GM18870 (cell line): ENCODE measurements around the gene EXOSC1.
"Not testable (repeated sequence)": the region's sequence is repeated elsewhere in the genome, so short reads cannot be mapped to it uniquely, and the experiment has no call there.

Experiments
- ATAC-seq: cut with Tn5 transposase; IDR thresholded peaks from one replicate; pipeline ENCODE4 v1.9.1; 2021; ENCODE audit warnings: moderate library complexity; ENCODE audit not compliant: unreplicated experiment

EXOSC1 gene

DNA sequence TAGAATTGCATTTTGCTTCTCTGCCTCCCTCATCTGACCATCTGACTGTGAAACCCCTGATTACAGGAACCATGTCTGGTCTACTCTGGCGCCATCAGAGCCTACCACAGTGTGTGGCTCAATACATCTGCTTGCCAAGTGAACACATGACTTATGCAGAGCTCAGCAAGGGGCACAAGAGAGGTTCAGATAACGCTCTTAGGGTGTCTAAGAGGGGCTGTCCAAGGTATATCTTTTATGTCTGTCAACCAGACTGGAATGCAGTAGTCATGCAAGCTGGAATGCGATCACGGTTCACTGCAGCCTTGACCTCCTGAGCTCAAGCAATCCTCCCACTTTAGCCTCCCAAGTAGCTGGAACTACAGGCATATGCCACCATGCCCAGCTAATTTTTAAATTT, 34.4 kb downstream of the EXOSC1 start:
- no peak for ATAC-seq

DNA sequence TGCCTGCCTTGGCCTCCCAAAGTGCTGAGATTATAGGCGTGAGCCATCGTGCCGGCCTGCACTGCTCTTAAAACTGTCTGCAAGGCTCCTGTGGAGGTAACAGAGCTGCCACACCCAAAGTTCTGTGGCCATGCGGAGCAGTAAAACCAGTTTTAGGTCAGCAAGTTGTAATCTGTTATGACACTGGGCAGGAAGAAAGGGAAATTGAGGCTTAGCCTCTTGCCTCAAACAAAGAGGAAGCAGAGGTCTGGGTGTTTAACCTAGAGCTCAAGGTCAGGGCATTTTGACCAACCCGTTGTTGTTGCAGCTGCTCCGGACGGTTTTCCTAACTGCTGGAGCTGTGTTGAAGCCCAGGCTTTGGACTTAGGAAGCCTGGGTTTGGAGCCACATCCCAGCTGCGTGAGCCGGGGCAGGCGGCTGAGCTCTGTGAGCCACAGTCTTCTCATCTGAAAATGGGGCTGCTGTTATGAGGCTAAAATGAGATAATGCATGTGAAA, 37.3 kb downstream of the EXOSC1 start:
- ATAC-seq = no peak

DNA sequence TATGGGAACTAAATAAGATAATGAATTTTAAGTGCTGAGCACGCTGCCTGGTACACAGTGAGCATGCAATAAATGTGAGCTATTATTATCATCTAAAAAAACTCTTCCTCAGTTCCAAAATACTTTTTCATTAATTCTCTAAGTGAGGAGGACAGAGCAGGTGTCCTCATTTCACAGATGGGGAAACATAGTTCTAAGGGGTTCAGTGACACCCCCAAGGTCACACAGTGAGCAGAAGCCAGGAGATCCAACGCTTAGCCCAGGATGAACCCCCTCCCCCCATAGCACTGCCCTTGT, 37.9 kb downstream of the EXOSC1 start:
- ATAC-seq = no peak

DNA sequence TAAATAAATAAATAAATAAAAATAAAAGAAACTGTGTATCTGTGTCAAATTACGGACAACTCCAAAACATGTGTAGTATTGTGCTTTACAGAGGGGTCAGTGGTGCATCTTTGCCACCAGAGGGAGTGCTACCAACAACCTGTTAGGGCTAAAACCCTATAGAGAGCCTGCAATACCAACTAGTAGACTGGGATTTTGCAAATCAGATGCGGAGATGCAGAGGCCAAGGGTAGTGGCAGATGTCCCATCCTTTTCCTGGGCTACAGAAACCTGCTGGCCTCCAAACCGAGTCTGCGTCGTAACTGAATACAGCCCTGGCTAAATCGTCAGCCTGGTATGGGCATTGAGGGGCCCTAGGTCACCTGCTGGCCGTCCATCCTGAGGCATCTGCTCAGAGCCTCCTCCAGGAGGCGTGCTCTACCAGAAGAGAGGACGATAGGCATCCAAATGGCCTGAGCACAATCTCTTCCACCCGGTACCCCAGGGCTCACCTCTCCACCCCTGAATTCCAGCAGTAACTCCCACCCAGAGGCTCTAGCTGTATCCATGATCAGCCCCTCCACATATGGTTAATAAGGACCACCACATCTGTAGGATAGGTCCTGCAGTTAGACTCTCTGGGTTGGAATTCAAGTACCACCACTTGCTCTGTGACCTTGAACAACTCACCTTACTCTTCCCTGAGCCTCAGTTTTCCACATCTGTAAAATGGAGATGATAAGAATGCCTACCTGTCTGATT, 38.4 kb downstream of the EXOSC1 start:
- ATAC-seq = peak; percentile 82

DNA sequence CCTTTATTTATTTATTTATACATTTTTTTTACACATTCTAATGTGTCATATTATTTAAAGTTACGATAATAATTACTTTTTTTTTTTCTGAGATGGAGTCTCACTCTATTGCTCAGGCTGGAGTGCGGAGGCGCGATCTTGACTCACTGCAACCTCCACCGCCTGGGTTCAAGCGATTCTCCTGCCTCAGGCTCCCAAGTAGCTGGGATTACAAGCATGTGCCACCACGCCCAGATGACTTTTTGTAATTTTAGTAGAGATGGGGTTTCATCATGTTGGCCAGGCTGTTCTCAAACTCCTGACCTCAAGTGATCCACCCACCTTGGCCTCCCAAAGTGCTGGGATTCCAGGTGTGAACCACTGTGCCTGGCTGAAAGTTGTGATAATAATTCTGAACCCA, 39.3 kb downstream of the EXOSC1 start:
- ATAC-seq = not testable (repeated sequence)

DNA sequence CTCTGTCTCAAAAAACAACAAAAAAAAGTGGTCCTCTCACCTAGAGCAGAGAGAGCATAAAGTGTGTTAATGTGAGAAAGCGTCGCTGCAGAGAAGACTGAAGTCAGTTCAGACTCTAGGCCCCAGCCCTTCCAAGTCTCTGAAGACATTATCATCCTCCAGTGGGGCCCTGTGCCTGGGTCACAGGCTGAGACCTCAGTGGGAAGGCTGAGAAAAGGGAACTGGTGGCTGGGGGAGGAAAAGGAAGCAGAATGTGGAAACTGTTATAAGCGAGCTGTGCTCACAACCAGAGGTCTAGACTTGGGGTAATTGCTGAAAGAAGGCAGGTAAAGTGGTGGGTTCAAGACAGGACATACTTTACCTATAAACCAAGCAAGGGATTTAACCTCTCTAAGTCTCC, 39.7 kb downstream of the EXOSC1 start:
- no peak for ATAC-seq

DNA sequence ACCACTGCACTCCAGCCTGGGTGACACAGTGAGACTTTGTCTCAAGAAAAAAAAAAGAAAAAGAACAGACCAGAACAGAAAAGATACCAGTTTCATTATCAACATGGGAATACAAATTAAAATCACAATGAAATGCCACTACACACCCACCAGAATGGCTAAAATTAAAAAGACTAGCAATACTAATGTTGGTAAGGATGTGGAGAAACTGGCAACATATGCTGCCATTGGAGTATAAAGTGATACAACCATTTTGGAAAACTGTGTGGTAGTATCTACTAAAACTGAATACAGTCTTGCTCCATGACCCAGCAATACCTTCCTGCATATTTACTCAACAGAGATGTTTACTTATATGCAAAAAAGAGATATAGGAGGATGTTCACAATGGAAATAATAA, 41.8 kb downstream of the EXOSC1 start:
- ATAC-seq = no peak

DNA sequence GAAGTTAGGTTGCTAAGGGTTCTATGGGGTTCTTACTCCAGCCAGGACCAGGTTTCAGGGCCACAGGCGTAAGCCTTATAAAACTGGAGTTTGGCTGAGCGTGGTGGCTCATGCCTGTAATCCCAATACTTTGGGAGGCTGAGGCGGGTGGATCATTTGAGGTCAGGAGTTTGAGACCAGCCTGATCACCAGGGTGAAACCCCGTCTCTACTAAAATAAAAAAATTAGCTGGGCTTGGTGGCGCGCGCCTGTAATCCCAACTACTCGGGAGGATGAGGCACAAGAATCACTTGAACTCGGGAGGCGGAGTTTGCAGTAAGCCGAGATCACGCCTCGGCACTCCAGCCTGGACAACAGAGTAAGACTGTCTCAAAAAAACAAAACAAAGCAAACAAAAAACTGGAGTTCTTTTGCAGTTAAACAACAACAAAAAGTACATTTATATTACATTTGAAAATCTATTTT, 44.3 kb downstream of the EXOSC1 start:
- no peak for ATAC-seq

DNA sequence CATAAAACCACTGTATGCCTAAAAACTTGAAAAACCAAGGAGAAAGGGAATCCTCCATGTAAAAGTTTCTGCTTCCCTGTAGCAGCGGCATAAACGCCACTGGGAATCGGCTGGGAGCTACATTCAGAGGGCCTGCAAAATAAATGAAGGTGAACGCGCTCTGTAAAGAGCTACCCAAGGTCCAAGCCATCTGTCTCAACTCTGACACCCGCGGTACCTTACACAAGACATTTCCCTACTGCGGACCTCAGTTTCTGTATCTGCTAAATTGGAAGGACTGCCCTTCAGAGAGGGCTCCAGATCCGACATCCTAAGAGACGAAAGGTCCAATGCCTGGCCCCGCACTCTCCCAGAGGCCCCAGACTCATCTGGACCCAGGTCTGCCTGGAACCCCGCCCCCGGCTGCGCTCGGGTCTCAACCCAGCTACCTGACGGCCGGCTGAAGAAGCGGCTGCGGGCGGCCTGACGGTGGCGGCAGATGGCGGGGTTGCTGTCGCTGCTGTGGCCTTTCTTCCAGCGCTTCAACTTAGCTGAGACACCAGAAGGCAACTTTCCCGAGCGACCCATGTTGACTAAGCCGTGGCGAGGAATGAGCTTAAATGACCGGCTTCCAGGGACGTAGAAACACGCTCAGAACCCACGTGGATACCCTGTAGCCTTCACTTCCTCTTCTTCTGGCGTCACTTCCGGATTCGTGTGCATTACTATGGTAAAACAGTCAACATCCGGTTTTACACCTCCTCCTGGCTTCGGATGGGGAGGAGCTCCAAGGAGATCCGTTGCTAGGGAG, 44.9 kb downstream of the EXOSC1 start, which contains the start of gene RRP12:
RRP12 (minus strand) TSS at position 676 of the 790 bp plus-strand sequence; CDS start at position 567, 109 bp downstream.
- peak; percentile 95 for ATAC-seq

DNA sequence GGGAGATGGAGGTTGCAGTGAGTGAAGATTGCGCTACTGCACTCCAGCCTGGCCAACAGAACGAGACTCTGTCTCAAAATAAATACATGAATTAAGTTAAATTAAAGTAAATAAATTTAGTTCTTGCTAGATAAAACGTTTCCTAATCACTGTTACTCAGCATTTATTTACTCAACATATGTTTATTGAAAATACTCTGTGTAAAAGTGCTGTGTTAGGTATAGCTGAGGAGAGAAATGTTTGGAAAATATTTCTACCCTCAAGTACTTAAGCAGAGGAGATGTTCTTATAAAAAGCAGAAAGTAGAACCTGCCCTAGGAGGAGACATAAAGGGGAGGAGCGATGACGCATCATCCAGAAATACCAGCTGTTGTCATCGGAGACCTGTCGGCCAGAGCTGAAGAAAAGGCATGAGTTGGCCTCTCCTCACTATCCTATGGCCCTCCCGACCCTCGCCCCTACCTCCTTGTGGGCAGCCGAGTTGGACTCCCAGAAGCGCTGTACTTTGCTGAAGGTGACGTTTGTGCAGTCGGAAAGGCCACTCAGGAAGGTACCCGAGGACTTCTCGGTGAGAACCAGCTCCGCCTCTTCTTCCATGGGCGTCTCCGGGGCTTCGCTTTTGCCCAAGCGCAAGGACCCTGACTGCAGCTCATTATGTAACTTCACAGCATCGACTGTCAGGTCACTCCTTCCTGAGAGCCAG, 45.8 kb downstream of the EXOSC1 start:
- no peak for ATAC-seq

DNA sequence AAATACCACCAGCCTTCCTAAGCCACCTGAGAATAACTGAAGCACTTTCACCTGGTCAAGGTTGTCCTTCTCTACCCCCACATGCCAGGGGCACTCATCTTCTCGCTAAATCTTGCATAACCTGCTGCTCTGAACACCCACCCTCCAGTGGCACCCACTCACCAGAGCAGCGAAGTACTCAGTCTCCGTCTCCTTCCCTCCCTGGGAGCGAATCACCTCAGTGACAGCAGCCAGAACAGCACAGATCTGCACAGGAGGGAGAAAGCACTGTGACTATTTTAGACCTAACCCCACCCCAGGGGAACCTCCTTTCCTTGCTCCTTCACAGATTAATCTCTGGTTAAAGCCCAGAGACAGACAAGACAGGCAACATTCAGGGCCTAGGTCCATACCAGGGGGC, 49.8 kb downstream of the EXOSC1 start:
- ATAC-seq = no peak

DNA sequence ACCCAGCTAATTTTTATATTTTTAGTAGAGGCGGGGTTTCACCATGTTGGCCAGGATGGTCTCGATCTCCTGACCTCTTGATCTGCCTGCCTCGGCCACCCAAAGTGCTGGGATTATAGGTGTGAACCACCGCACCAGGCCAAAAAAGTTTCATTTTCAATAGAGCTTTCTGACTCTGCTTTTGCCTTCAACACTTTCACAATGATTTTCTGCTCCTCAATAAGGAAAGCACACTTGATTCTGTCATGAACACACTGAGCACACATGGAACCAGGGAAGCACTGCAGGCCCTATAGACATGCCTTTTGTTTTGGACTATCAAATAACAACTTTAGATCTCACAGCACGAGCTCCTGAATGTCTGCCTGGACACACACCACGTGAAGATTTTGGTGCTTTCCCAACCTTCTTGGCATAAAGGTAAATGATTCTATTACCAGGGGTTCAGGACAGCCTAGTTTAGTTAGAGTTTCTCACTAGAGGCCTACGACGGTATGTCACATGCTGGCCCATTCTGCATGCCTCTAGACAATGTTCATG, 52.7 kb downstream of the EXOSC1 start:
- ATAC-seq = no peak

DNA sequence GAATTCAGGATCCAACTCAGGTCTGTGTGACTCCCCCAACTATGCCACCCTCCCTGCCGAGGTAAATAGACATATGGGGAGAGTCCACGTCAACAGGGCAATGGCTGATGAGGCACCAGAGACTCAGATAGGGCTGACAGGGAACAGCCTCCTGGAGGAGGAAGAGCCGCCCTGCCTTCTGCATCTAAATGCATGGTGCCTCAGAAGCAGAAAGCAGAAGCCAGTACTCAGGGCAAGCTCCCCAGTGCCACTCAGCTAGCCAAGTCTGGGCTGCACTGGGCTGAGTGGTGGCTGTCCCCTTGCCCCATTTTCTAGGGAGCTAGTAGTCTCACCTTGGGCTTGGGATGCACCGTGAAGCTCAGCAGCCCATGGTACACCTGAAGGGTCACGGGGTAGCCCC, 55.7 kb downstream of the EXOSC1 start:
- no peak for ATAC-seq

DNA sequence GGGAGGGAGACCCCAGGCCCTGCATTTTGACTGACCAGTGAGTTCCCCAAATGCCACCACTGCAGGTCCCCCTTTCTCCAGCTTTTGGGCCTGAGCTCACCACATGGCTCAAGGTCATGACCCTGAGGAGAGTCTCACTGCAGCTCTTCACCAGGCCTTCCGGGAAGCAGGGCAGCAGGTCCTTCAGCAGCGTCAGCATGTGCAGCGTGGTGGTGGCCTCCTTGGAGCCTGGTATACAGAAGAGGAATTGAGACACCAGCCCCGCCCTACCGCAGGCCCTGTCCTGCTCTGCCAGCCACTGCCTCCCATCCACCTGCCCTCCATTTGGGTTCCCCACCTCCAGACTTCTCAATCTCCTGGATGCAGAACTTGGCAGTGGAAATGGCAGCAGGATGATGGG, 57.7 kb downstream of the EXOSC1 start:
- no peak for ATAC-seq
